Trophoblast cell (in vitro differentiated cells and primary cell): ENCODE measurements around the gene TRPC4.

Experiments used
- DNase-seq, 2 donors: peaks; one replicate each; pipeline ENCODE4 v3.0.0-alpha.2; 2016
- H2AFZ ChIP-seq: 2 replicates; pipeline ENCODE4 v1.6.1; 2013; ENCODE audit warnings: low read length, moderate library complexity, mild to moderate bottlenecking; ENCODE audit not compliant: insufficient read depth, poor library complexity
- H2AK5ac ChIP-seq: 2 replicates; pipeline ENCODE4 v1.6.1; 2013; ENCODE audit warnings: mild to moderate bottlenecking, low read length
- H2BK120ac ChIP-seq: 2 replicates; pipeline ENCODE4 v1.6.1; 2013; ENCODE audit warnings: low read length, mild to moderate bottlenecking, moderate library complexity; ENCODE audit not compliant: insufficient read depth, poor library complexity
- H2BK12ac ChIP-seq: 2 replicates; pipeline ENCODE4 v1.6.1; 2013; ENCODE audit warnings: mild to moderate bottlenecking, low read length, moderate library complexity
- H2BK5ac ChIP-seq: 2 replicates; pipeline ENCODE4 v1.6.1; 2013; ENCODE audit warnings: low read length, low read depth, moderate library complexity, mild to moderate bottlenecking; ENCODE audit not compliant: poor library complexity
- H3K14ac ChIP-seq: 2 replicates; pipeline ENCODE4 v1.6.1; 2013; ENCODE audit warnings: mild to moderate bottlenecking, low read length
- H3K18ac ChIP-seq: 2 replicates; pipeline ENCODE4 v1.6.1; 2013; ENCODE audit warnings: mild to moderate bottlenecking, low read length
- H3K23ac ChIP-seq: 2 replicates; pipeline ENCODE4 v1.6.1; 2013; ENCODE audit warnings: low read length
- H3K27ac ChIP-seq: 2 replicates; pipeline ENCODE4 v1.5.1; 2013; ENCODE audit warnings: low read depth, mild to moderate bottlenecking, inconsistent platforms, low read length, moderate library complexity
- H3K27me3 ChIP-seq: 2 replicates; pipeline ENCODE4 v1.6.1; 2013; ENCODE audit warnings: inconsistent platforms, mild to moderate bottlenecking, low read length, moderate library complexity; ENCODE audit not compliant: insufficient read depth
- H3K36me3 ChIP-seq, 2 experiments: 1 replicate in 1 of 2; 2 replicates in 1 of 2; pipeline ENCODE4 v1.6.1; 2013; ENCODE audit warnings: low read length in 2 of 2, mild to moderate bottlenecking in 2 of 2, moderate library complexity in 1 of 2; ENCODE audit not compliant: insufficient read depth in 2 of 2, control insufficient read depth in 1 of 2
- H3K4ac ChIP-seq: 2 replicates; pipeline ENCODE4 v1.6.1; 2013; ENCODE audit warnings: low read depth, mild to moderate bottlenecking, low read length, moderate library complexity
- H3K4me1 ChIP-seq, 2 experiments: 1 replicate in 1 of 2; 2 replicates in 1 of 2; pipeline ENCODE4 v1.6.1; 2013; ENCODE audit warnings: low read length in 2 of 2, mild to moderate bottlenecking in 2 of 2, moderate library complexity in 1 of 2; ENCODE audit not compliant: insufficient read depth in 2 of 2, control insufficient read depth in 1 of 2
- H3K4me2 ChIP-seq: 2 replicates; pipeline ENCODE4 v1.6.1; 2013; ENCODE audit warnings: inconsistent platforms, mild to moderate bottlenecking, low read length, moderate library complexity
- H3K4me3 ChIP-seq: 2 replicates; pipeline ENCODE4 v1.5.1; 2013; ENCODE audit warnings: mild to moderate bottlenecking, low read depth, low read length, inconsistent platforms
- H3K79me1 ChIP-seq: one replicate; pipeline ENCODE4 v1.6.1; 2013; ENCODE audit warnings: low read length
- H3K79me2 ChIP-seq: 2 replicates; pipeline ENCODE4 v1.6.1; 2013; ENCODE audit warnings: low read length, mild to moderate bottlenecking; ENCODE audit not compliant: control insufficient read depth, insufficient read depth, poor library complexity
- H3K9ac ChIP-seq: 2 replicates; pipeline ENCODE4 v1.6.1; 2013; ENCODE audit warnings: mild to moderate bottlenecking, low read length
- H3K9me3 ChIP-seq: 2 replicates; pipeline ENCODE4 v1.6.1; 2013; ENCODE audit warnings: low read depth, mild to moderate bottlenecking, control low read depth, inconsistent platforms, low read length; ENCODE audit not compliant: insufficient read depth
- H4K12ac ChIP-seq: 2 replicates; pipeline ENCODE4 v1.6.1; 2013; ENCODE audit warnings: low read depth, mild to moderate bottlenecking, low read length, moderate library complexity
- H4K8ac ChIP-seq: 2 replicates; pipeline ENCODE4 v1.6.1; 2013; ENCODE audit warnings: low read depth, mild to moderate bottlenecking, low read length, moderate library complexity
- H4K91ac ChIP-seq: one replicate; pipeline ENCODE4 v1.6.1; 2013; ENCODE audit warnings: low read depth, mild to moderate bottlenecking, low read length, moderate library complexity
- WGBS: extraction: QIAGEN DNeasy Blood & Tissue Kit; methylation state at CpG from one replicate; pipeline ENCODE4 v1.1.7; 2013; ENCODE audit warnings: missing lambda C conversion rate; ENCODE audit not compliant: insufficient read length, insufficient coverage; ENCODE audit errors: extremely low coverage; 5-methylcytosine and 5-hydroxymethylcytosine counted together

Gene TRPC4

GRCh38 chr13:37680137-37680536 is 189.4 kb downstream of the TRPC4 start:
- no peaks in the 10 kb centered on the region for H3K9me3 ChIP-seq
- H4K8ac ChIP-seq: no peak overlapping the region
- no peaks in the 10 kb centered on the region for H3K4me1 ChIP-seq
- no peak overlapping the region for H3K27ac ChIP-seq
- H3K79me1 ChIP-seq: no peaks in the 10 kb centered on the region
- no peak overlapping the region for H3K9ac ChIP-seq
- H3K23ac ChIP-seq: no peak overlapping the region
- H3K4me3 ChIP-seq: no peak overlapping the region
- H2BK120ac ChIP-seq: no peak overlapping the region
- H3K79me2 ChIP-seq: no peaks in the 10 kb centered on the region
- H3K27me3 ChIP-seq: no peaks in the 10 kb centered on the region
- H3K4ac ChIP-seq: no peak overlapping the region
- no CpG with 5 or more reads among the region's 5 CpGs for WGBS
- H3K14ac ChIP-seq: no peak overlapping the region
- DNase-seq: no peak
- no peak overlapping the region for H4K91ac ChIP-seq
- no peak overlapping the region for H2BK12ac ChIP-seq
- H2BK5ac ChIP-seq: no peak overlapping the region
- H4K12ac ChIP-seq: no peak overlapping the region
- no peak overlapping the region for H2AFZ ChIP-seq
- no peak overlapping the region for H3K4me2 ChIP-seq
- H3K18ac ChIP-seq: no peak overlapping the region
- no peaks in the 10 kb centered on the region for H3K36me3 ChIP-seq
- H2AK5ac ChIP-seq: no peak overlapping the region

- no peak overlapping the region for H3K23ac ChIP-seq
- WGBS: no CpG with 5 or more reads among the region's 2 CpGs
- no peak overlapping the region for H4K12ac ChIP-seq
- no peak overlapping the region for H3K18ac ChIP-seq
- H3K9me3 ChIP-seq: no peaks in the 10 kb centered on the region
- no peaks in the 10 kb centered on the region for H3K79me1 ChIP-seq
- H2AFZ ChIP-seq: no peak overlapping the region
- no peak for DNase-seq
- no peaks in the 10 kb centered on the region for H3K79me2 ChIP-seq
- no peak overlapping the region for H3K14ac ChIP-seq
- no peak overlapping the region for H2AK5ac ChIP-seq
- no peak overlapping the region for H4K8ac ChIP-seq
- H3K27ac ChIP-seq: no peak overlapping the region
- H2BK5ac ChIP-seq: no peak overlapping the region
- no peaks in the 10 kb centered on the region for H3K36me3 ChIP-seq
- no peak overlapping the region for H3K4me3 ChIP-seq
- H3K27me3 ChIP-seq: no peaks in the 10 kb centered on the region
- H3K4me2 ChIP-seq: no peak overlapping the region
- no peak overlapping the region for H2BK120ac ChIP-seq
- H4K91ac ChIP-seq: no peak overlapping the region
- no peak overlapping the region for H3K9ac ChIP-seq
- H2BK12ac ChIP-seq: no peak overlapping the region
- H3K4me1 ChIP-seq: no peaks in the 10 kb centered on the region
- H3K4ac ChIP-seq: no peak overlapping the region
Measured at GRCh38 chr13:37679043-37679442, 190.5 kb downstream of the TRPC4 start.

- Histone ChIP-seq H2BK12ac (no peak overlapping the region), H3K36me3 (no peaks in the 10 kb centered on the region), H4K8ac (no peak overlapping the region), H4K12ac (no peak overlapping the region), H2BK120ac (no peak overlapping the region), H2BK5ac (no peak overlapping the region), H3K14ac (no peak overlapping the region), H3K79me2 (no peaks in the 10 kb centered on the region), H2AFZ (no peak overlapping the region), H2AK5ac (no peak overlapping the region), H3K9ac (no peak overlapping the region), H3K23ac (no peak overlapping the region), H3K4me1 (no peaks in the 10 kb centered on the region), H3K18ac (no peak overlapping the region), H3K27ac (no peak overlapping the region), H3K79me1 (no peaks in the 10 kb centered on the region), H4K91ac (no peak overlapping the region), H3K4me3 (no peak overlapping the region), H3K4ac (no peak overlapping the region), H3K9me3 (no peaks in the 10 kb centered on the region), H3K27me3 (no peaks in the 10 kb centered on the region), H3K4me2 (no peak overlapping the region)
- WGBS: no CpG with 5 or more reads among the region's 1 CpG
- DNase-seq: no peak
Measured at GRCh38 chr13:37669845-37670244, 199.7 kb downstream of the TRPC4 start.

- H3K4me3 ChIP-seq: no peak overlapping the region
- no peak overlapping the region for H3K4ac ChIP-seq
- H2AK5ac ChIP-seq: no peak overlapping the region
- no peaks in the 10 kb centered on the region for H3K9me3 ChIP-seq
- no peak overlapping the region for H3K9ac ChIP-seq
- no peak overlapping the region for H4K91ac ChIP-seq
- H3K4me2 ChIP-seq: no peak overlapping the region
- no peaks in the 10 kb centered on the region for H3K4me1 ChIP-seq
- no peaks in the 10 kb centered on the region for H3K79me2 ChIP-seq
- no peak overlapping the region for H2BK120ac ChIP-seq
- no peaks in the 10 kb centered on the region for H3K79me1 ChIP-seq
- no peak for DNase-seq
- H4K8ac ChIP-seq: no peak overlapping the region
- no peak overlapping the region for H3K14ac ChIP-seq
- no CpG with 5 or more reads among the region's 3 CpGs for WGBS
- no peaks in the 10 kb centered on the region for H3K27me3 ChIP-seq
- H3K23ac ChIP-seq: no peak overlapping the region
- H3K27ac ChIP-seq: no peak overlapping the region
- no peak overlapping the region for H4K12ac ChIP-seq
- no peaks in the 10 kb centered on the region for H3K36me3 ChIP-seq
- H2AFZ ChIP-seq: no peak overlapping the region
- no peak overlapping the region for H2BK5ac ChIP-seq
- H2BK12ac ChIP-seq: no peak overlapping the region
- H3K18ac ChIP-seq: no peak overlapping the region
Measured at GRCh38 chr13:37667702-37668101, 201.9 kb downstream of the TRPC4 start.
